Measurements from ENCODE around the gene DDX59.

DDX59 gene

GRCh38 chr1:200628223-200628881, 41.4 kb downstream of the DDX59 start:
- no peak for DNase-seq

DNA sequence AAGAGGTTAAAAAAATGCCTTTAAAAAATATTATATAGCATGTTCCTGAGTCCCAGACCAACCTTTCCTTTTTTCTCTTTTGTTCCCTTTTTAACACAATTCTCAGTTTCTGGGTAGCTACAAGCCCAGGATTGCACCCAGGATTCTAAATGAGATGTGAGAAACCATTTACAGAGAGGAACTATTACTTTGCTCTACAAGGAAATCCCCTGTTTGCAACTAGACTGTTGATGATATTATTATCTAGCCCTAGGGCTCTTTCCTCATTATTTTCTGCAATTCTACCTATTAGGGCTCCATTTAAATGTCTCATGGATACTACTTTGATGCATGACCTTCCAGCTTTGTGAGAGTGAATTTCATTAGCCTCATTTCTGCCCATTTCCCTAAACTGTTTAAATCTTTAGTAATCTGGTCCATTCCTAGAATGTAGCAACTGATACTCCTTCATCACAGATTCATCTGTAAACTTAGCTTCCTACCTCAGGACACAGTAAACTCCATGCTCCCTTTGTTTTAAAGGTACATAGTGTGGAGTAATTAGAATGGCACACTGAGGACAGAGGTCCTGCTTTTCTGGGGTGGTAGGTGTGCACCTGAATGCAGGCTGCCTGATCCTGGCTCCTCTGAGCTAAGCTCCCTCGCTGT, 42.0 kb downstream of the DDX59 start:
- DNase-seq = no peak

DNA sequence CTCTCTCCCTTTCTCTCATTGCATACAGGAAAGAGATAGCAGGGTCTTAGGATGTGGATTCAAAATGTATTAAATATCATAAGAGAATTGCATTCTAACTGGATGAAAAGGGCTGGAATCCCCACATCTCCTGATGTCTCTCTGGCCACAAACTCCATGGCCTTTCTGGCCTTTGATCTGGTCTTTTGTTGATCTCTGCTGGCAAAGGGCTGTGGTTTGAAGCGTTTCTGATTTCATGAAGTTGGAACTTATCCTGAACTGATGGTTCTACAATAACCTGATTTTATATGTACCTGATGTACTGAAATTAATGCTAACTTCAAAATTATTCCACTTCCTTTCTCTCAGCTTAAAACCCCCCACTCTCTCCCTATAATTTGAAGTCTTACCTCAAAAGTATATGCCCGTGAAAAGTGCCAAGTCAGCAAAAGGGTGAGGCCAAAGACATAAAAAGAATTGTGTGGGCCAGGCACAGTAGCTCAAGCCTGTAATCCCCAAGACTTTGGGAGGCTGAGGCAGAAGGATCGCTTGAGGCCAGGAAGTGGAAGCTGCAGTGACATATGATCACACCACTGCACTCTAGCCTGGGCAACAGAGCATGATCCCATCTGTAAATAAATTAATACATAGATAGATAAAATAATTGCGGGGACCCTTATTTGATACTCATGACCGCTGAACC, 42.7 kb downstream of the DDX59 start:
- no peak for DNase-seq

GRCh38 chr1:200625381-200625824, 44.3 kb downstream of the DDX59 start:
- DNase-seq = no peak

DNA sequence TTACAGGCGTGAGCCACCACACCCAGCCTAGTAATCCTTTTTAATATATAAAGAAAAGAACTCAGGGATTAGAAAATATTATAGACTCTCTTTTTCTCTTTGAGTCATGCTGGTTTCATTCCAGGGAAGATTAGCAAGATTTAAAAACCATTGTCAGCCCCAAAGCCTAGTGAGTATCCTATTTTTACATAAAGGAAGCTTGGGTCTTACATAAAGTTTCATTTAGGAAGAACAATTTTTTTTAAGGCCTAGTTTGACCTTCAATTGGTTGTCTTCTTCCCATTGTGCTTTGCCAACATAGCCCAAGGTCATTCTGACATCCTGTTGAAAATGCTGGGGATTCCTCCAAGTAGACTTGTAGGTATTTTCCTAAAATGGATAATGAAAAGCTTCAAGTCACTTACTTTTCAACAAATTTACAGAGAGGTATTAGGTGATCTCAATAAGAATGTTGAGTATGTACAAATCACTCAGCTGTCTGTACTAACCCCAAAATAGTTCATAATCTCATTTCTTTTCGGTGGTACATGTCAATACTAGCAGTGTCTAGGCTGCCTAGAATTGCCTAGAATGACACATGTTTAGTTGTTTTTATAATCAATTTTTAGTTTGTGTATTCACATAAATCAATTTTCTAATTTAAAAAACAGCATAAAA, 44.9 kb downstream of the DDX59 start:
- no peak for DNase-seq

- peak; percentile 85 for DNase-seq
Measured at GRCh38 chr1:200620273-200621131, 49.2 kb downstream of the DDX59 start, which contains the start of gene KIF14. Gene KIF14, minus strand, starts transcription at chr1:200620751. Its CDS starts 2,028 bp downstream, at chr1:200618723.

DNA sequence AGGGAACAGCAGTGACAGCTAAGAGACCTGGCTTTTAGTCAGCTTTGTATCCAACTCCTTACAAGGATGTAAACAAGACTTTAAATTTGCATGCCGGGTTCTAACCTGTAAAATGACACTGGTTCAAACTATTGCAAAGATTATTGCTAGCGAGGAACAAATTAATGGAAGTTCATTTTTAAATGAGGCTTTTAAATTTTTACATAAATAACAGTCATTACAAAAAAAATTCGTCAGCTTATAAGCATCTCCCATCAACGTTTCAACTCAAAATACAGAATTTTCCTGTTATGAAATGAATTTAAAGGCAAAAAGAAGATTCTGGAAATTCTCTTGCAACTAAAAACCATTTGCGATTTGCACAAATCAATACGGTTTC, 49.8 kb downstream of the DDX59 start:
- no peak for DNase-seq

GRCh38 chr1:200610846-200611245, 58.9 kb downstream of the DDX59 start:
- no peak for DNase-seq

DNA sequence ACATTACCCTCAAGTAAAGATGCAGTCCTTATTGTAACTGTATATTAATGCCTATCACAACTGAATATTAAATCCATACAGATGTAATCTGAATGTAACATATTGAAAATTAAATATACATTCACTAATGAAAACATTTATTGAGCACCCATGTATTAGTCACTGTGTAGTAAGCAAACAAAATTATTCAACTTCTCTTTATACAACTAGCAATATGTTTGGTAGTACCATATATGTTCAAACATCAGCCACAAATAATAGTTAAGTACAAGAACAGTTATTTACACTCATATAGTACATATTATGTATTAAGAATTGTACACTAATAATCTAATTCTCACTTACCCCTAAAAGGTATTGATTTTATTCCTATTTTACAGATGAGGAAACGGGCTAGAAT, 67.1 kb downstream of the DDX59 start:
- DNase-seq = no peak

All from activated effector memory CD4-positive, alpha-beta T cell treated with Interleukin-2 at 50 U/mL for 16 hours (primary cell).